ENCODE measurements around the gene ABHD5. TPM values are rescaled to one million over a fixed set of nuclear protein-coding genes. Genes with fewer than 3 reads are reported as not detected.

ABHD5 gene
- polyA plus RNA-seq, 1 of the 3 experiments (the other 2 are of a cell fraction) = 10.4 TPM

DNA sequence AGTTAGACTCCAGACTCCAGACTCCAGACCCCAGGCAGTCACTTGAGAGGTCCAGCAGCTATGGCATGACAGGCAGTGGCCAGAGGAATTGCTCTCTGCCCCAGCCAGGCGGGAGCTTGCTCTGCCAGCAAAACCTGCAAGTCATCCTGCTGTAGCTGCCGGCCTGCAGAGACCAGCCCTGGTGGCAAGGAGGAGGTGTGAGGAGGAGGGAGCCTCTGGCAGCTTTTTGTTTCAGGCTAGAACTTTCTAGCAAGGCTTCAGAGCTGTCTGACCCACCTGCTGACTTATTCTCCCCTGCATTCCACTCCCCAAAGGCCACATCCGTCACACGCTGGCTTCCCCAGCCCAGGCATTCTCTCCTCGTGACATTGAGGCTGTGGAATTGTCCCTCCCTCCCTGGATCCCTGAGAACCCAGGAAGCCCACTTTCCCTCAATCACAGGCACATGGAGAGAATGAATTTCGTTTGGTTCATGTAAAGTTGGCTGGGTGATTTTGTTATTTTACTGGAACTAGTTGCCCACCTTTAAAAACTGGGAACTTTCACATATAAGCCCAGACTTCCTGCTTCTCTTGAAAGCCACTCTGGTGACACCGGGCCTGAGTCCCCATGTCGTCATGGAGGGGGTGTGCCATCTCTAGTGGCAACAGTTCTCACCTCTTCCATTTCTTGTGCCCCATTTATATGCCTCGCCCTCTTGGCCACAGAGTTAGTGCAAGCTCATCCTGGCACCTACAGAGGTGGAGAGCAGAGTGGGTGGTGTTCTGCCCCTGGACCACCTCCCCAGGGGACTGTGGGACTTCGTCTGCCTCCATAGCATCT lies 82.7 kb downstream of the ABHD5 start:
- Histone ChIP-seq H4K20me1 (ENCODE audit: insufficient read depth) (no peaks in the 10 kb centered on the region), H2AFZ (ENCODE audit: low read depth) (no peak overlapping the region), H3K9ac (no peak overlapping the region), H3K4me3 (ENCODE audit: low read depth in 2 of 2, low read length in 1 of 2) (no peak overlapping the region), H3K27me3 (ENCODE audit: insufficient read depth) (no peaks in the 10 kb centered on the region), H3K27ac (ENCODE audit: low read depth in 2 of 2, low read length in 1 of 2) (peak overlapping the region; percentile 35 to 96; a peak in 3 of 4 replicates), H3K4me2 (peak overlapping the region; percentile 20; the same call in 1 of the 2 replicates), H3K9me3 (no peaks in the 10 kb centered on the region), H3F3A (replicated peaks; ENCODE audit: insufficient read depth) (peaks cover 13% of the 10 kb centered on the region), H3K4me1 (ENCODE audit: control insufficient read depth in 1 of 2, insufficient read depth in 2 of 2, low read depth in 1 of 2, low read length in 1 of 2) (peaks cover 18 to 51% of the 10 kb centered on the region in 2 experiments), H3K36me3 (replicated peaks in 1 of 2; ENCODE audit: control insufficient read depth in 1 of 2, insufficient read depth in 2 of 2, low read length in 1 of 2) (no peaks in the 10 kb centered on the region), H3K79me2 (ENCODE audit: insufficient read depth) (no peaks in the 10 kb centered on the region), H3K9me2 (no peaks in the 10 kb centered on the region)
- ChIA-PET POLR2A (interaction anchor here (0.8 to 1.3 kb wide), 2 partner anchors 10 to 13 kb away, joined by 3 read pairs; no protein-coding TSS in a partner anchor), CTCF (interaction anchor here (0.7 to 0.9 kb wide), 2 partner anchors 146 to 229 kb away, joined by 3 read pairs; no protein-coding TSS in a partner anchor)
- WGBS (ENCODE audit: low lambda C conversion rate) = 74% methylated on average over 8 of the region's 10 CpGs
- DNase-seq = peak; percentile 65
- TF ChIP-seq TEAD4 (IDR thresholded peaks at IDR 0.05; ENCODE audit: borderline replicate concordance, insufficient read depth) (no peak), MXI1 (IDR thresholded peaks at IDR 0.05; ENCODE audit: low read depth, low read length) (peak; percentile 38; the same call in 1 of the 2 replicates), GABPA (IDR thresholded peaks at IDR 0.05; ENCODE audit: low read depth) (no peak), RAD21 (IDR thresholded peaks at IDR 0.05; ENCODE audit: low read length) (peak; percentile 30; the same call in 1 of the 2 replicates), TAF1 (IDR thresholded peaks at IDR 0.05; ENCODE audit: borderline replicate concordance, low read depth, low read length) (no peak), EZH2phosphoT487 (IDR thresholded peaks at IDR 0.05; ENCODE audit: borderline replicate concordance, low read depth) (no peak), IRF3 (IDR thresholded peaks at IDR 0.05; ENCODE audit: low read depth, low read length) (no peak), TCF12 (IDR thresholded peaks at IDR 0.05) (no peak), ELF1 (IDR thresholded peaks at IDR 0.05) (no peak), EP300 (IDR thresholded peaks at IDR 0.05; ENCODE audit: borderline replicate concordance in 1 of 2, low read depth in 1 of 2, low read length in 1 of 2) (peak in 1 of 2 experiments; percentile 41; a peak in 1 of 4 replicates), YY1 (IDR thresholded peaks at IDR 0.05; ENCODE audit: low read depth) (no peak), RCOR1 (IDR thresholded peaks at IDR 0.05; ENCODE audit: low read length) (peak; percentile 44; the same call in 1 of the 2 replicates), CHD2 (IDR thresholded peaks at IDR 0.05; ENCODE audit: low read length, partially characterized antibody) (no peak), RXRA (IDR thresholded peaks at IDR 0.05; ENCODE audit: borderline replicate concordance, low read depth) (no peak), MEF2A (IDR thresholded peaks at IDR 0.05; ENCODE audit: borderline replicate concordance, low read depth) (no peak), FOSL2 (IDR thresholded peaks at IDR 0.05; ENCODE audit: borderline replicate concordance, low read depth) (no peak), GATA2 (CRISPR knock-in tag; IDR thresholded peaks at IDR 0.05) (0 out of 2 replicates have a peak, but pooled peaks have one; percentile 11), NRF1 (IDR thresholded peaks at IDR 0.05; ENCODE audit: low read depth, low read length) (no peak), USF1 (IDR thresholded peaks at IDR 0.05; ENCODE audit: borderline replicate concordance, low read depth) (no peak), JUND (IDR thresholded peaks at IDR 0.05) (no peak), PBX3 (IDR thresholded peaks at IDR 0.05) (no peak)
- TF ChIP-seq, protein P1, sequence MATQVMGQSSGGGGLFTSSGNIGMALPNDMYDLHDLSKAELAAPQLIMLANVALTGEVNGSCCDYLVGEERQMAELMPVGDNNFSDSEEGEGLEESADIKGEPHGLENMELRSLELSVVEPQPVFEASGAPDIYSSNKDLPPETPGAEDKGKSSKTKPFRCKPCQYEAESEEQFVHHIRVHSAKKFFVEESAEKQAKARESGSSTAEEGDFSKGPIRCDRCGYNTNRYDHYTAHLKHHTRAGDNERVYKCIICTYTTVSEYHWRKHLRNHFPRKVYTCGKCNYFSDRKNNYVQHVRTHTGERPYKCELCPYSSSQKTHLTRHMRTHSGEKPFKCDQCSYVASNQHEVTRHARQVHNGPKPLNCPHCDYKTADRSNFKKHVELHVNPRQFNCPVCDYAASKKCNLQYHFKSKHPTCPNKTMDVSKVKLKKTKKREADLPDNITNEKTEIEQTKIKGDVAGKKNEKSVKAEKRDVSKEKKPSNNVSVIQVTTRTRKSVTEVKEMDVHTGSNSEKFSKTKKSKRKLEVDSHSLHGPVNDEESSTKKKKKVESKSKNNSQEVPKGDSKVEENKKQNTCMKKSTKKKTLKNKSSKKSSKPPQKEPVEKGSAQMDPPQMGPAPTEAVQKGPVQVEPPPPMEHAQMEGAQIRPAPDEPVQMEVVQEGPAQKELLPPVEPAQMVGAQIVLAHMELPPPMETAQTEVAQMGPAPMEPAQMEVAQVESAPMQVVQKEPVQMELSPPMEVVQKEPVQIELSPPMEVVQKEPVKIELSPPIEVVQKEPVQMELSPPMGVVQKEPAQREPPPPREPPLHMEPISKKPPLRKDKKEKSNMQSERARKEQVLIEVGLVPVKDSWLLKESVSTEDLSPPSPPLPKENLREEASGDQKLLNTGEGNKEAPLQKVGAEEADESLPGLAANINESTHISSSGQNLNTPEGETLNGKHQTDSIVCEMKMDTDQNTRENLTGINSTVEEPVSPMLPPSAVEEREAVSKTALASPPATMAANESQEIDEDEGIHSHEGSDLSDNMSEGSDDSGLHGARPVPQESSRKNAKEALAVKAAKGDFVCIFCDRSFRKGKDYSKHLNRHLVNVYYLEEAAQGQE (IDR thresholded peaks at IDR 0.05; ENCODE audit: low read depth, low read length) = no peak
- TF ChIP-seq, protein P2, sequence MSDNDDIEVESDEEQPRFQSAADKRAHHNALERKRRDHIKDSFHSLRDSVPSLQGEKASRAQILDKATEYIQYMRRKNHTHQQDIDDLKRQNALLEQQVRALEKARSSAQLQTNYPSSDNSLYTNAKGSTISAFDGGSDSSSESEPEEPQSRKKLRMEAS (IDR thresholded peaks at IDR 0.05; ENCODE audit: low read depth) = no peak
- TF ChIP-seq, protein P3, sequence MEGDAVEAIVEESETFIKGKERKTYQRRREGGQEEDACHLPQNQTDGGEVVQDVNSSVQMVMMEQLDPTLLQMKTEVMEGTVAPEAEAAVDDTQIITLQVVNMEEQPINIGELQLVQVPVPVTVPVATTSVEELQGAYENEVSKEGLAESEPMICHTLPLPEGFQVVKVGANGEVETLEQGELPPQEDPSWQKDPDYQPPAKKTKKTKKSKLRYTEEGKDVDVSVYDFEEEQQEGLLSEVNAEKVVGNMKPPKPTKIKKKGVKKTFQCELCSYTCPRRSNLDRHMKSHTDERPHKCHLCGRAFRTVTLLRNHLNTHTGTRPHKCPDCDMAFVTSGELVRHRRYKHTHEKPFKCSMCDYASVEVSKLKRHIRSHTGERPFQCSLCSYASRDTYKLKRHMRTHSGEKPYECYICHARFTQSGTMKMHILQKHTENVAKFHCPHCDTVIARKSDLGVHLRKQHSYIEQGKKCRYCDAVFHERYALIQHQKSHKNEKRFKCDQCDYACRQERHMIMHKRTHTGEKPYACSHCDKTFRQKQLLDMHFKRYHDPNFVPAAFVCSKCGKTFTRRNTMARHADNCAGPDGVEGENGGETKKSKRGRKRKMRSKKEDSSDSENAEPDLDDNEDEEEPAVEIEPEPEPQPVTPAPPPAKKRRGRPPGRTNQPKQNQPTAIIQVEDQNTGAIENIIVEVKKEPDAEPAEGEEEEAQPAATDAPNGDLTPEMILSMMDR (IDR thresholded peaks at IDR 0.05) = no peak
